ENCODE measurements around the gene TEKT5.

Gene TEKT5

GRCh38 chr16:10699756-10700155 lies 5.0 kb upstream of the TEKT5 start:
- DNase-seq (ENCODE audit: low read depth in 2 of 2) = no peak
- TF ChIP-seq, protein P1, sequence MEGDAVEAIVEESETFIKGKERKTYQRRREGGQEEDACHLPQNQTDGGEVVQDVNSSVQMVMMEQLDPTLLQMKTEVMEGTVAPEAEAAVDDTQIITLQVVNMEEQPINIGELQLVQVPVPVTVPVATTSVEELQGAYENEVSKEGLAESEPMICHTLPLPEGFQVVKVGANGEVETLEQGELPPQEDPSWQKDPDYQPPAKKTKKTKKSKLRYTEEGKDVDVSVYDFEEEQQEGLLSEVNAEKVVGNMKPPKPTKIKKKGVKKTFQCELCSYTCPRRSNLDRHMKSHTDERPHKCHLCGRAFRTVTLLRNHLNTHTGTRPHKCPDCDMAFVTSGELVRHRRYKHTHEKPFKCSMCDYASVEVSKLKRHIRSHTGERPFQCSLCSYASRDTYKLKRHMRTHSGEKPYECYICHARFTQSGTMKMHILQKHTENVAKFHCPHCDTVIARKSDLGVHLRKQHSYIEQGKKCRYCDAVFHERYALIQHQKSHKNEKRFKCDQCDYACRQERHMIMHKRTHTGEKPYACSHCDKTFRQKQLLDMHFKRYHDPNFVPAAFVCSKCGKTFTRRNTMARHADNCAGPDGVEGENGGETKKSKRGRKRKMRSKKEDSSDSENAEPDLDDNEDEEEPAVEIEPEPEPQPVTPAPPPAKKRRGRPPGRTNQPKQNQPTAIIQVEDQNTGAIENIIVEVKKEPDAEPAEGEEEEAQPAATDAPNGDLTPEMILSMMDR (IDR thresholded peaks at IDR 0.05; ENCODE audit: low read depth, low read length) = no peak

GRCh38 chr16:10694306-10694705 lies 424 bp downstream of the TEKT5 start:
- no peak for DNase-seq (ENCODE audit: low read depth in 2 of 2)
- H3K4me3 ChIP-seq (replicated peaks in 1 of 2; ENCODE audit: low read depth in 2 of 2, low read length in 2 of 2) = no peak overlapping the region
- TF ChIP-seq, protein P1 (IDR thresholded peaks at IDR 0.05; ENCODE audit: low read depth, low read length) = no peak

More at GRCh38 chr16:10699756-10700155, 5.0 kb upstream of the TEKT5 start:
- H3K4me3 ChIP-seq (replicated peaks in 1 of 2; ENCODE audit: low read depth in 2 of 2, low read length in 2 of 2) = no peak overlapping the region

- H3K4me3 ChIP-seq (replicated peaks in 1 of 2; ENCODE audit: low read depth in 2 of 2, low read length in 2 of 2) = no peak overlapping the region
- no peak for DNase-seq (ENCODE audit: low read depth in 2 of 2)
- TF ChIP-seq, protein P1 (IDR thresholded peaks at IDR 0.05; ENCODE audit: low read depth, low read length) = no peak
These were observed 841 bp downstream of the TEKT5 start for GRCh38 chr16:10693889-10694288.

GRCh38 chr16:10692470-10692869 lies 2.3 kb downstream of the TEKT5 start:
- TF ChIP-seq, protein P1 (IDR thresholded peaks at IDR 0.05; ENCODE audit: low read depth, low read length) = no peak
- H3K4me3 ChIP-seq (replicated peaks in 1 of 2; ENCODE audit: low read depth in 2 of 2, low read length in 2 of 2) = no peak overlapping the region
- no peak for DNase-seq (ENCODE audit: low read depth in 2 of 2)

DNA sequence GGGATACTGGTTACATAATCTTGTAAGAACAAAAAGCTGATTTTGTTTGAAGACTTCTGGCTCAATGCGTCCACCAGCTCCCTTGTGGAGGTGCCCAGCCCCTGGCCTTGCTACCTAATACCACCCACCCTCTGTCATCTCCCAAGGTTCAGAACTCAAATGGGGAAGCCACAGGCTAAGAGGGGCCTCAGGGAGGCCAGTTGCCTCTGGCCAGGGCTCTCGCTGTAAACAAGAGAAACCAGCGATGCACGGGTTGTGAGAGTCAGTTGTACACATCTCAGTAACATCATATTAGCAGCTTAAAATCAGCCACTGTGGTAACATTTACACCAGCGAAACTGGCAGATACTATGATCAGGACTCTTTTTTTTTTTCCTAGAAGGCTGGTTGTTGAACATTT lies 6.0 kb downstream of the TEKT5 start:
- DNase-seq (ENCODE audit: low read depth in 2 of 2) = no peak

DNA sequence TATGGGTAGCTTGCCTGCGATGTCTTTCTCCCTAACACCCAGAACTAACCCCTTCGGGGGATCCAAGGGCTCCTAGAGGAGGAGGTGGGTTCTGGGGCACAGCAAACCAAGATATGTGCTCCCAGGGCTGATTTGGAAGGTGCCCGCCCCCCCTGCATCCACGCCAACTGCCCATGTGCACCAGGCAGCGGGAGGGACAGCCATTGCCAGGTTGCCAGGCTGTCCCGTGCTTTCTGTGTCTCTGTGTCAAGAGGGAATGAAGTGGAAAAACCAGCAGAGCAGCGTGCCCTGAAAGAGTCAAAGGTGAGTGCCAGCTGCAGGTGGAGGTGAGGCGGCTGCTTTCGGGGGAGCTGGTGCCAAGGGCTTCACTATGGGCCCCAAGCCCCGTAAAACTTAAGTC lies 6.4 kb downstream of the TEKT5 start:
- TF ChIP-seq, protein P1 (IDR thresholded peaks at IDR 0.05; ENCODE audit: low read depth, low read length) = no peak
- H3K4me3 ChIP-seq (replicated peaks in 1 of 2; ENCODE audit: low read depth in 2 of 2, low read length in 2 of 2) = no peak overlapping the region
- DNase-seq (ENCODE audit: low read depth in 2 of 2) = no peak

More for the DNA sequence above, 6.0 kb downstream of the TEKT5 start:
- TF ChIP-seq, protein P1 (IDR thresholded peaks at IDR 0.05; ENCODE audit: low read depth, low read length) = no peak
- H3K4me3 ChIP-seq (replicated peaks in 1 of 2; ENCODE audit: low read depth in 2 of 2, low read length in 2 of 2) = no peak overlapping the region

DNA sequence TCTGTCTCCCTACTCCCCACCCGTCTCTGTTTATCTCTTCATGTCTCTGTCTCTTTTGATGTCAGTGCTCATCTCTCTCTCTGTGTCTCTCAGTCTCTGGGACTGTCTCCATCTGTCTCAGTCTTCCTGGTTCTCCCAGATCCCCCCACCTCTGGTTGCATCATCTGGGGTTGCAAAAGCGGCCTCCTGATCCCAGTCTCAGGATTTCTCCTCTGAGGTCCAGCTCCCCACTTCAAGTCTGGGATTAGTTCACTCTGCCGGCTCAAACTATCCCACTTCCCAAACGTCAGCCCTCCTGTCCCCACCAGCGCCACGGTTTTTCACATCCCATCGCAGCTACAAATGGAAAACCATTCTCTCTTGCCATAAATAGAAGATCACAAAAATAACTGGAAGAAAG lies 9.0 kb downstream of the TEKT5 start:
- TF ChIP-seq, protein P1 (IDR thresholded peaks at IDR 0.05; ENCODE audit: low read depth, low read length) = no peak
- no peak for DNase-seq (ENCODE audit: low read depth in 2 of 2)
- no peak overlapping the region for H3K4me3 ChIP-seq (replicated peaks in 1 of 2; ENCODE audit: low read depth in 2 of 2, low read length in 2 of 2)
